GM18517 (cell line): ENCODE data around the gene EWSR1.

ENCODE experiments used
- ATAC-seq: cut with Tn5 transposase; IDR thresholded peaks from one replicate; pipeline ENCODE4 v1.9.1; 2021; ENCODE audit warnings: mild to moderate bottlenecking, moderate library complexity; ENCODE audit not compliant: unreplicated experiment

The EWSR1 gene

GRCh38 chr22:29302402-29302680, 34.3 kb downstream of the EWSR1 start:
- ATAC-seq = no peak

- ATAC-seq = no peak
Measured at GRCh38 chr22:29302681-29303465, 34.8 kb downstream of the EWSR1 start.

- no peak for ATAC-seq
Measured at GRCh38 chr22:29305836-29306174, 37.7 kb downstream of the EWSR1 start.

- ATAC-seq = no peak
Measured at GRCh38 chr22:29306175-29306834, 38.2 kb downstream of the EWSR1 start, which contains the start of gene GAS2L1. Gene GAS2L1, plus strand, starts transcription at chr22:29306650. Its CDS starts 1,456 bp downstream, at chr22:29308106.

GRCh38 chr22:29306835-29307595, 38.9 kb downstream of the EWSR1 start:
- ATAC-seq = no peak

- no peak for ATAC-seq
Measured at GRCh38 chr22:29307596-29308147, 39.6 kb downstream of the EWSR1 start.

- no peak for ATAC-seq
Measured at GRCh38 chr22:29308148-29308790, 40.2 kb downstream of the EWSR1 start.

GRCh38 chr22:29308791-29309262, 40.8 kb downstream of the EWSR1 start:
- no peak for ATAC-seq

GRCh38 chr22:29309332-29310064, 41.4 kb downstream of the EWSR1 start:
- ATAC-seq = no peak

- ATAC-seq = no peak
Measured at GRCh38 chr22:29310065-29310862, 42.2 kb downstream of the EWSR1 start.

- no peak for ATAC-seq
Measured at GRCh38 chr22:29310863-29311339, 42.8 kb downstream of the EWSR1 start.

GRCh38 chr22:29311464-29312217, 43.6 kb downstream of the EWSR1 start:
- ATAC-seq = no peak

- no peak for ATAC-seq
Measured at GRCh38 chr22:29312218-29313125, 44.4 kb downstream of the EWSR1 start.

- ATAC-seq = no peak
Measured at GRCh38 chr22:29313126-29313575, 45.1 kb downstream of the EWSR1 start.

- ATAC-seq = no peak
Measured at GRCh38 chr22:29313576-29314466, 45.8 kb downstream of the EWSR1 start.

- no peak for ATAC-seq
Measured at GRCh38 chr22:29314537-29315285, 46.6 kb downstream of the EWSR1 start.
